PC-9 (cell line): ENCODE measurements around the gene SNX12. TPM values are rescaled to one million over a fixed set of nuclear protein-coding genes. Genes with fewer than 3 reads are reported as not detected.

Experiments
- BruUV-seq: library from RNA; stranded (reverse); fragments of 400-500 nt; replicated peaks from 2 replicates; lab custom pipeline; 2021; lab: Mats Ljungman, UMichigan
- CTCF ChIA-PET: fragments of 300-600 bp; sonication (Branson Sonifier 250); formaldehyde crosslinking; loops from one replicate; lab custom pipeline; 2022; ENCODE audit warnings: antibody characterized with exemption; lab: Charles Lee
- POLR2A ChIA-PET: fragments of 300-600 bp; sonication (Branson Sonifier 250); formaldehyde crosslinking; loops from one replicate; lab custom pipeline; 2022; ENCODE audit warnings: antibody characterized with exemption; ENCODE audit not compliant: unreplicated experiment; lab: Charles Lee
- DNase-seq, 2 experiments: peaks; one replicate each; pipeline versions ENCODE4 v3.0.0 to v3.0.0-alpha.2; 2015 to 2022; ENCODE audit warnings: mixed read lengths in 1 of 2
- H2AFZ ChIP-seq: fragments of 200-600 bp; sonication (generic); 2 replicates; pipeline ENCODE4 v1.8.1; 2017; ENCODE audit warnings: antibody characterized with exemption
- H3F3A ChIP-seq: fragments of 200-600 bp; sonication (generic); 2 replicates; pipeline ENCODE4 v1.8.1; 2017; ENCODE audit warnings: antibody characterized with exemption, mild to moderate bottlenecking, low read depth; ENCODE audit not compliant: insufficient read depth
- H3K27ac ChIP-seq: fragments of 200-600 bp; sonication (generic); 2 replicates; pipeline ENCODE4 v1.6.1; 2016; ENCODE audit warnings: mixed run types
- H3K27me3 ChIP-seq: fragments of 200-600 bp; sonication (generic); 2 replicates; pipeline ENCODE4 v1.6.1; 2016; ENCODE audit warnings: low read depth, mixed run types; ENCODE audit not compliant: insufficient read depth
- H3K36me3 ChIP-seq: fragments of 200-600 bp; sonication (generic); 2 replicates; pipeline ENCODE4 v1.6.1; 2016; ENCODE audit warnings: low read depth, mixed run types
- H3K4me1 ChIP-seq: fragments of 200-600 bp; sonication (generic); replicated peaks from 2 replicates; pipeline ENCODE4 v1.6.1; 2016; ENCODE audit warnings: mixed run types; ENCODE audit not compliant: insufficient read depth
- H3K4me2 ChIP-seq: fragments of 200-600 bp; sonication (generic); 2 replicates; pipeline ENCODE4 v1.6.1; 2017; ENCODE audit warnings: mixed run types
- H3K4me3 ChIP-seq: fragments of 200-600 bp; sonication (generic); 2 replicates; pipeline ENCODE4 v1.6.1; 2016; ENCODE audit warnings: mixed run types
- H3K79me2 ChIP-seq: fragments of 200-600 bp; sonication (generic); 2 replicates; pipeline ENCODE4 v1.6.1; 2017; ENCODE audit warnings: low read depth, mixed run types
- H3K9me2 ChIP-seq: fragments of 200-600 bp; sonication (generic); 2 replicates; pipeline ENCODE4 v1.8.1; 2017; ENCODE audit warnings: mild to moderate bottlenecking; ENCODE audit not compliant: insufficient read depth
- H3K9me3 ChIP-seq: fragments of 200-600 bp; sonication (generic); 2 replicates; pipeline ENCODE4 v1.8.1; 2016; ENCODE audit warnings: low read depth; ENCODE audit not compliant: insufficient read depth
- H4K20me1 ChIP-seq: fragments of 200-600 bp; sonication (generic); 2 replicates; pipeline ENCODE4 v1.8.1; 2017; ENCODE audit not compliant: insufficient read depth
- CTCF ChIP-seq: fragments of 200-600 bp; sonication (generic); conservative IDR thresholded peaks from 2 replicates; pipeline ENCODE4 v1.6.1; 2017; ENCODE audit warnings: mixed run types, antibody characterized with exemption, mild to moderate bottlenecking, moderate library complexity
- EZH2 ChIP-seq: fragments of 200-600 bp; sonication (generic); IDR thresholded peaks from 2 replicates; pipeline ENCODE4 v1.8.0; 2017; ENCODE audit warnings: antibody characterized with exemption, low read depth
- intact Hi-C: fragments of 100-400 bp; cut with micrococcal nuclease; formaldehyde crosslinking; loops from one replicate; pipeline ENCODE4 v1.10.0; 2022; ENCODE audit not compliant: unreplicated experiment
- total RNA-seq: library from RNA; stranded (reverse); gene quantifications from 2 replicates; pipeline ENCODE4 v1.2.3, GENCODE V29; 2021

The SNX12 gene
- total RNA-seq, 1 experiment from 2014 or later: 63.1 TPM

GRCh38 chrX:71070531-71070930 lies 2.4 kb upstream of the SNX12 start:
- Histone ChIP-seq H3K27me3 (no peaks in the 10 kb centered on the region), H3K4me2 (no peak overlapping the region), H3K36me3 (no peaks in the 10 kb centered on the region), H3K79me2 (peaks cover 19% of the 10 kb centered on the region), H3K9me3 (no peaks in the 10 kb centered on the region), H3F3A (peaks cover 16% of the 10 kb centered on the region; the same call in 1 of the 2 replicates), H2AFZ (no peak overlapping the region), H3K4me3 (no peak overlapping the region), H4K20me1 (no peaks in the 10 kb centered on the region), H3K9me2 (no peaks in the 10 kb centered on the region), H3K4me1 (peaks cover 26% of the 10 kb centered on the region), H3K27ac (no peak overlapping the region)
- ChIA-PET CTCF (no interaction called here), POLR2A (no interaction called here)
- DNase-seq: no peak
- intact Hi-C loops: no loop called here
- TF ChIP-seq EZH2: no peak
- TF ChIP-seq CTCF: no peak
- no TSS peak for BruUV-seq

- intact Hi-C loops: no loop called here
- no peaks in the 10 kb centered on the region for H3K9me2 ChIP-seq
- no peaks in the 10 kb centered on the region for H4K20me1 ChIP-seq
- POLR2A ChIA-PET: interaction anchor here (0.6 to 0.8 kb wide), 3 partner anchors 279 to 1653 kb away, joined by 4 to 8 read pairs (median 5); no protein-coding TSS in a partner anchor
- H3F3A ChIP-seq: peaks cover 5% of the 10 kb centered on the region; the same call in 1 of the 2 replicates
- BruUV-seq: no TSS peak
- peaks cover 17% of the 10 kb centered on the region for H3K4me1 ChIP-seq
- H3K4me2 ChIP-seq: peak overlapping the region; percentile 82
- H3K27ac ChIP-seq: 0 out of 2 replicates have a peak overlapping the region, but pooled peaks have one; percentile 48
- H3K9me3 ChIP-seq: no peaks in the 10 kb centered on the region
- H3K27me3 ChIP-seq: no peaks in the 10 kb centered on the region
- H3K79me2 ChIP-seq: peaks cover 21% of the 10 kb centered on the region
- no peaks in the 10 kb centered on the region for H3K36me3 ChIP-seq
- peak overlapping the region; percentile 87 for H3K4me3 ChIP-seq
- DNase-seq: no peak
- H2AFZ ChIP-seq: peak overlapping the region; percentile 82
- CTCF ChIA-PET: interaction anchor here (0.6 kb wide), 1 partner anchor 585 kb away, joined by 3 read pairs; no protein-coding TSS in a partner anchor
- TF ChIP-seq CTCF (no peak), EZH2 (no peak)
Measured at GRCh38 chrX:71067712-71068043, 456 bp downstream of the SNX12 start.

- Histone ChIP-seq H3F3A (no peaks in the 10 kb centered on the region), H3K9me3 (no peaks in the 10 kb centered on the region), H3K27me3 (no peaks in the 10 kb centered on the region), H3K36me3 (no peaks in the 10 kb centered on the region), H3K79me2 (peaks cover 21% of the 10 kb centered on the region), H3K4me3 (peak overlapping the region; percentile 87), H3K27ac (no peak overlapping the region), H3K9me2 (no peaks in the 10 kb centered on the region), H3K4me2 (peak overlapping the region; percentile 82), H2AFZ (no peak overlapping the region), H3K4me1 (peaks cover 11% of the 10 kb centered on the region), H4K20me1 (no peaks in the 10 kb centered on the region)
- CTCF ChIA-PET: no interaction called here
- no peak for DNase-seq
- BruUV-seq: no TSS peak
- intact Hi-C loops: no loop called here
- no peak for TF ChIP-seq EZH2
- TF ChIP-seq CTCF: no peak
- POLR2A ChIA-PET: interaction anchor here (0.6 kb wide), 1 partner anchor 1653 kb away, joined by 5 read pairs; no protein-coding TSS in a partner anchor
Measured at GRCh38 chrX:71067089-71067488, 1.0 kb downstream of the SNX12 start.
